BJ (cell line): ENCODE measurements around the gene EDIL3. TPM values are rescaled to one million over a fixed set of nuclear protein-coding genes. Genes with fewer than 3 reads are reported as not detected.

Experiments
- CTCF ChIA-PET: fragments of 350-600 bp; formaldehyde crosslinking; extraction: SDS; loops from one replicate; lab custom pipeline; 2021; ENCODE audit warnings: antibody characterized with exemption, inconsistent platforms; lab: Yijun Ruan, JAX
- POLR2A ChIA-PET: fragments of 300-600 bp; sonication (Branson Sonifier 250); formaldehyde crosslinking; extraction: SDS; loops from one replicate; lab custom pipeline; 2021; ENCODE audit warnings: antibody characterized with exemption; lab: Charles Lee
- DNase-seq: peaks from one replicate; pipeline ENCODE4 v3.0.0-alpha.2; 2011; ENCODE audit warnings: low read depth
- H3K27me3 ChIP-seq: 2 replicates; pipeline ENCODE4 v1.6.0; 2011; ENCODE audit warnings: low read length; ENCODE audit not compliant: control insufficient read depth, insufficient read depth
- H3K36me3 ChIP-seq: 2 replicates; pipeline ENCODE4 v1.5.1; 2011; ENCODE audit warnings: low read length; ENCODE audit not compliant: control insufficient read depth, insufficient read depth
- H3K4me3 ChIP-seq: 2 replicates; pipeline ENCODE4 v1.5.1; 2011; ENCODE audit warnings: low read depth, mild to moderate bottlenecking, control low read depth, low read length
- CTCF ChIP-seq: IDR thresholded peaks from 2 replicates; pipeline ENCODE4 v1.5.1; 2011; ENCODE audit warnings: low read depth, mild to moderate bottlenecking, control low read depth, inconsistent platforms, low read length, moderate library complexity; ENCODE audit not compliant: insufficient read depth
- polyA plus RNA-seq: library from polyadenylated mRNA; depleted of rRNA; stranded (reverse); fragments of >200 nt; gene quantifications from 2 replicates; pipeline ENCODE4 v1.2.3, GENCODE V29; 2011

Gene EDIL3
- polyA plus RNA-seq, 1 experiment, result 8.4 TPM

DNA sequence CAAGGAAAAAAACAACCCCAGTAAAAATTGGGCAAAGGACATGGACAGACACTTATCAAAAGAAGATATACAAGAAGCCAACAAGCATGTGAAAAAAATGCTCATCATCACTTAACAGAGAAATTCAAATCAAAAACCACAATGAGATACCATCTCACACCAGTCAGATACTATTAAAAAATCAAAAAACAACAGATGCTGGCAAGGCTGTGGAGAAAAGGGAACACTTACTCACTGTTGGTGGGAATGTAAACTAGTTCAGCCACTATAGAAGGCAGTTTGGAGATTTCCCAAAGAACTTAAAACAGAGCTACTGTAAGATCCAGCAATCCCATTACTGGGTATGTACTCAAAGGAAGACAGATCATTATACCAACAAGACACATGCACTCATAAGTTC lies 157.4 kb downstream of the EDIL3 start:
- no peaks in the 10 kb centered on the region for H3K36me3 ChIP-seq
- DNase-seq, result no peak
- ChIA-PET CTCF (no interaction called here), POLR2A (no interaction called here)
- H3K4me3 ChIP-seq, result no peak overlapping the region
- no peak for TF ChIP-seq CTCF
- no peaks in the 10 kb centered on the region for H3K27me3 ChIP-seq

DNA sequence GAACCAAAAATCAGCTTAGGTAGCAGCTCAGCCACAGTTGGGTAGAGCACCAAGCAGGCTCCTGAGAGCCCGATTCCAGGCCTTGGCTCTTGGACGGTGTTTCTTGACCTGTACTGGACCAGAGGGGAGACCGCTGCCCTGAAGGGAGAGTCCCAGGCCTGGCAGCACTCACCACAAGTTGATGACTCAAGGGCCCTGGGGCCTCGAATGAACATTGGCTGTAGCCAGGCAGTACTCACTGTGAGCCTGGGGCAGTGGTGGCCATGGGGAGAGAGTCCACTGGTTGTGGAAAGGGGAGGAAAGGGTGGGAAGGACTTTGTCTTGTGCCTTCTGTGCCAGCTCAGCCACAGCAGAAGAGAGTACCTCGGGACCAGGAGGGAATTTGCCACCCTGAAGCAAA lies 166.1 kb downstream of the EDIL3 start:
- Histone ChIP-seq H3K36me3 (no peaks in the 10 kb centered on the region), H3K27me3 (no peaks in the 10 kb centered on the region), H3K4me3 (no peak overlapping the region)
- ChIA-PET POLR2A (no interaction called here), CTCF (no interaction called here)
- TF ChIP-seq CTCF, result no peak
- DNase-seq, result no peak

GRCh38 chr5:84215521-84215920 lies 169.2 kb downstream of the EDIL3 start:
- TF ChIP-seq CTCF, result no peak
- DNase-seq, result no peak
- POLR2A ChIA-PET, result no interaction called here
- CTCF ChIA-PET, result no interaction called here
- Histone ChIP-seq H3K27me3 (no peaks in the 10 kb centered on the region), H3K4me3 (no peak overlapping the region), H3K36me3 (no peaks in the 10 kb centered on the region)

- POLR2A ChIA-PET, result no interaction called here
- TF ChIP-seq CTCF, result no peak
- Histone ChIP-seq H3K36me3 (no peaks in the 10 kb centered on the region), H3K4me3 (no peak overlapping the region), H3K27me3 (no peaks in the 10 kb centered on the region)
- DNase-seq, result no peak
- CTCF ChIA-PET, result no interaction called here
These were observed 170.8 kb downstream of the EDIL3 start for GRCh38 chr5:84213861-84214260.

DNA sequence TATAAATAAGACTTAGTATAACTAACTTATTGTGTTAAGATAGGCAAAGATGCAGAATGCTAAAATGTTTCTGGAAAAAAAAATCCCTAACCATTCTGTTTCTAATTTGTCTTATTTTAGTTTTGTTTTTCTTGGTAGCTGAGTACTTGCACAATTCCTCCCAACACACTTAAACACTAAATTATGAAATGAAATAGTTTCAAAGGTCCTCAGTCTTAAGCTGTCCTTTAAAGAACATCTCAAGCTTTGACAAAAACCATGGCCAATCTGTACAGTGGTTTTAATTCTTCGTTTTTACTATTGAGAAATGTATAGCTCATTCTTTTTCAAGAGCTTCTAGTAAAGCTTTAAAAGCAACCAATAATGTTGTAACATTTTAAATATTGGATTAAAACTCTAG lies 171.5 kb downstream of the EDIL3 start:
- POLR2A ChIA-PET, result no interaction called here
- Histone ChIP-seq H3K36me3 (no peaks in the 10 kb centered on the region), H3K27me3 (no peaks in the 10 kb centered on the region), H3K4me3 (no peak overlapping the region)
- DNase-seq, result no peak
- TF ChIP-seq CTCF, result no peak
- CTCF ChIA-PET, result interaction anchor here (0.6 kb wide), 1 partner anchor 36 kb away, joined by 3 read pairs; no protein-coding TSS in a partner anchor
